Hematopoietic multipotent progenitor cell treated with erythropoietin and hydrocortisone succinate and interleukin-3 and kit ligand, for 17 days (in vitro differentiated cells): ENCODE results near the gene USP35.

Experiments used
- DNase-seq: peaks from one replicate; pipeline ENCODE4 v3.0.0-alpha.2; 2015; ENCODE audit warnings: low spot score

Gene USP35

GRCh38 chr11:78196661-78197091, 8.0 kb downstream of the USP35 start:
- no peak for DNase-seq

- no peak for DNase-seq
Measured at GRCh38 chr11:78197816-78198215, 9.1 kb downstream of the USP35 start.

GRCh38 chr11:78199015-78199652, 10.4 kb downstream of the USP35 start:
- no peak for DNase-seq

- no peak for DNase-seq
Measured at GRCh38 chr11:78199653-78200015, 10.9 kb downstream of the USP35 start.

GRCh38 chr11:78200061-78200460, 11.3 kb downstream of the USP35 start:
- DNase-seq, result no peak

- DNase-seq, result no peak
Measured at GRCh38 chr11:78200553-78200952, 11.8 kb downstream of the USP35 start.

GRCh38 chr11:78201096-78201818, 12.5 kb downstream of the USP35 start:
- DNase-seq, result no peak

GRCh38 chr11:78202733-78203167, 14.0 kb downstream of the USP35 start:
- DNase-seq, result no peak

GRCh38 chr11:78203184-78203583, 14.5 kb downstream of the USP35 start:
- no peak for DNase-seq

- no peak for DNase-seq
Measured at GRCh38 chr11:78205256-78205655, 16.5 kb downstream of the USP35 start.

- DNase-seq, result no peak
Measured at GRCh38 chr11:78205691-78206090, 17.0 kb downstream of the USP35 start.

- DNase-seq, result no peak
Measured at GRCh38 chr11:78207532-78208256, 19.0 kb downstream of the USP35 start.

GRCh38 chr11:78208257-78209165, 19.8 kb downstream of the USP35 start:
- DNase-seq, result no peak

- DNase-seq, result no peak
Measured at GRCh38 chr11:78209478-78209877, 20.8 kb downstream of the USP35 start.

GRCh38 chr11:78210000-78210608, 21.4 kb downstream of the USP35 start:
- DNase-seq, result no peak

- no peak for DNase-seq
Measured at GRCh38 chr11:78211565-78211964, 22.8 kb downstream of the USP35 start.

- DNase-seq, result no peak
Measured at GRCh38 chr11:78212586-78213371, 24.1 kb downstream of the USP35 start.

GRCh38 chr11:78213526-78214330, 25.0 kb downstream of the USP35 start:
- no peak for DNase-seq

- DNase-seq, result no peak
Measured at GRCh38 chr11:78214331-78215194, 25.8 kb downstream of the USP35 start.
